Right atrium auricular region (tissue), 2 donors: Measurements from ENCODE around the gene DNAJC5. TPM values are rescaled to one million over a fixed set of nuclear protein-coding genes. Genes with fewer than 3 reads are reported as not detected.

Source experiments
- DNase-seq: peaks from one replicate; pipeline ENCODE4 v3.0.0-alpha.2; 2019; ENCODE audit warnings: low spot score
- H3K27ac ChIP-seq, 2 donors: fragments of 200-600 bp; sonication (generic); 1 replicate in 1 of 2; 2 replicates in 1 of 2; pipeline ENCODE4 v1.5.1; 2016 to 2019
- H3K27me3 ChIP-seq, 2 donors: fragments of 200-600 bp; sonication (generic); one replicate each; pipeline versions ENCODE4 v1.5.1 to v1.6.0; 2017 to 2019
- H3K36me3 ChIP-seq: fragments of 200-600 bp; sonication (generic); one replicate; pipeline ENCODE4 v1.5.1; 2016
- H3K4me1 ChIP-seq, 2 donors: fragments of 200-600 bp; sonication (generic); one replicate each; pipeline versions ENCODE4 v1.5.1 to v1.6.0; 2017 to 2019
- H3K4me3 ChIP-seq, 2 donors: fragments of 200-600 bp; sonication (generic); 1 replicate in 1 of 2; 2 replicates in 1 of 2; pipeline ENCODE4 v1.5.1; 2017 to 2019; ENCODE audit warnings: mild to moderate bottlenecking in 1 of 2, moderate library complexity in 1 of 2
- H3K9me3 ChIP-seq, 2 donors: fragments of 200-600 bp; sonication (generic); one replicate each; pipeline ENCODE4 v1.5.1; 2019
- total RNA-seq, 2 donors: library from RNA; depleted of rRNA; stranded (reverse); fragments of >200 nt; gene quantifications; one replicate each; pipeline ENCODE4 v1.1.0, GENCODE V29; 2016
- TF ChIP-seq, protein P1 (sequence below), 2 donors: fragments of 200-600 bp; sonication (generic); IDR thresholded peaks; one replicate each; pipeline ENCODE4 v1.5.1; 2019; ENCODE audit warnings: antibody characterized with exemption in 2 of 2

DNAJC5 gene, protein sequence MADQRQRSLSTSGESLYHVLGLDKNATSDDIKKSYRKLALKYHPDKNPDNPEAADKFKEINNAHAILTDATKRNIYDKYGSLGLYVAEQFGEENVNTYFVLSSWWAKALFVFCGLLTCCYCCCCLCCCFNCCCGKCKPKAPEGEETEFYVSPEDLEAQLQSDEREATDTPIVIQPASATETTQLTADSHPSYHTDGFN
- total RNA-seq, result 10 to 100 TPM; 41.2 to 43.8 TPM

DNA sequence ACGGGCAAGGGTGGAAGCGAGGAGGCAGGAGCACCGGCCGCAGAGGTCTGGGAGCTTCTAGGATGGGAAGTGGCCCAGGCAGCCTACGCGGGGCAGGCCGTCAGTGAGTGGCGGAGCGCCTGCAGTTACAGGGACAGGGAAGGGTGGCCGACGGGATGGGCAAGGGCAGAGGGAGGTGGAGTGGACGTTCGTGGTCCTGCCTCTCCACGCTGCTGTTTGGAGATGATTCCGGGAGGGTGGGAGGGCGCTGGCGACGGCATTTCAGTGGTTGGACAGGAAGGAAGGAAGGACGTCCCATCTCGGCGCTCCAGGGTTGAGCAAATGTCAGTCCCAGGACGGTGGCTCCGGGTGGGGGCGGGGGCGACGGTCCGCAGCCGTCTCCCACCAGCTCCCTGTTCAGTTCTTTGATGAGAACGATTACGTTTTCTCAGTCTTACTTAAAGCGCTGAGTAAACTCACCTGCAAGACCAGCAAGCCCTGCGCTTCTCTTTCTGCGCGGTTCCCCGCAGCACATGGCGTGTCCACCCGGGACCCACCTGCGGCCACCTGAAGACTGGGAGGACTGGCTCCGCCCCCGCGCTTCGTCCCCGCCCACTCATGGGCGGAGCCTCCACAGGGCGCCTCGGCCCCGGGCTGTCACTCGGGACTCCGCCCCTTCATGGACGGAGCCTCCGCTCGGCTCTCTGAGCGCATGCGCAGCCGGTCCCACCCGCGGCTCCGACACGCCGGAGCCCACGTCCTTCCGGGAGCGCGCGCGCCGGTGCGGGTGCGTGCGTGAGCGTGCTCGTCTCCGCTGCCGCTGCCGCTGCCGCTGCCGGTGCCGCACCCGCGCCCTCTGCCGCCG is at the start of gene DNAJC5:
Gene DNAJC5, plus strand, starts transcription at position 769 of the 844 bp plus-strand sequence. CDS start 33,220 bp downstream, outside the sequence.
- Histone ChIP-seq H3K9me3 (no peaks in the 10 kb centered on the region), H3K36me3 (peaks cover 19% of the 10 kb centered on the region), H3K27me3 (no peaks in the 10 kb centered on the region), H3K4me3 (peak within 1 kb of the TSS; percentile 64 to 70), H3K27ac (peak within 1 kb of the TSS; percentile 76 to 77), H3K4me1 (peaks cover 0 to 45% of the 10 kb centered on the region in 2 donors)
- DNase-seq, result peak; percentile 90
- TF ChIP-seq, protein P1, sequence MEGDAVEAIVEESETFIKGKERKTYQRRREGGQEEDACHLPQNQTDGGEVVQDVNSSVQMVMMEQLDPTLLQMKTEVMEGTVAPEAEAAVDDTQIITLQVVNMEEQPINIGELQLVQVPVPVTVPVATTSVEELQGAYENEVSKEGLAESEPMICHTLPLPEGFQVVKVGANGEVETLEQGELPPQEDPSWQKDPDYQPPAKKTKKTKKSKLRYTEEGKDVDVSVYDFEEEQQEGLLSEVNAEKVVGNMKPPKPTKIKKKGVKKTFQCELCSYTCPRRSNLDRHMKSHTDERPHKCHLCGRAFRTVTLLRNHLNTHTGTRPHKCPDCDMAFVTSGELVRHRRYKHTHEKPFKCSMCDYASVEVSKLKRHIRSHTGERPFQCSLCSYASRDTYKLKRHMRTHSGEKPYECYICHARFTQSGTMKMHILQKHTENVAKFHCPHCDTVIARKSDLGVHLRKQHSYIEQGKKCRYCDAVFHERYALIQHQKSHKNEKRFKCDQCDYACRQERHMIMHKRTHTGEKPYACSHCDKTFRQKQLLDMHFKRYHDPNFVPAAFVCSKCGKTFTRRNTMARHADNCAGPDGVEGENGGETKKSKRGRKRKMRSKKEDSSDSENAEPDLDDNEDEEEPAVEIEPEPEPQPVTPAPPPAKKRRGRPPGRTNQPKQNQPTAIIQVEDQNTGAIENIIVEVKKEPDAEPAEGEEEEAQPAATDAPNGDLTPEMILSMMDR (IDR thresholded peaks at IDR 0.05), result no peak

DNA sequence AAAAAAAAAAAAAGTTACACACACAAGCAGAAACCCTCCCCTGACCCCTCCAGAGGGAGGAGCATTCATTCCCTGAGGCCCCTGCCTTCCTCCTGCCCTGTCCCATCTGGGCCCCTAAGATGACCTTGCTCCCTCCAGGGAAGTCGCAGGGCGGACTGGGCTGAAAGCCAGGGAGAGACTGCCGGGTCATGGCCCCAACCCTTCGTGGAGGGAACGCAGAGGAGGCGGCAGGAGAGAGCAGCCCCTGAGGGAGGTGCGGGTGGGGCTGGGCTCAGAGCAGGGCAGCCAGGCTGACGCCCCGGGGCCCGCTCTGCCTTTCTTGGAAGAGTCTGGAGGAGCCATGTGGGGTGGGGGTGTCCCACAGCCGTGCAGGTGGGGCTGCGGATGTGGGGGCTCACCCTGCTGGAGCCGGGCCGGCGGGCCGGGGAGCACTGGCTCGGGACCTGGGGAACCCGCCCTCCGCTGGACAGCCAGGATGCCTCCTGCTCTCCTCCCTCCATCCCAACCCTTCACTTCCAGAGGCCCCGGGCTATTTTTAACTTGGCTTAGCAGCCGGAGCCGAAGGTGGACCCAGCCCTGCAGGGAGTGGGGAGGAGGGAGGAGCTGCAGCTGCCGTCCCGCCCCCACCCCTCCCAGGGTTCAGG is 48.7 kb upstream of the DNAJC5 start:
- TF ChIP-seq, protein P1 (IDR thresholded peaks at IDR 0.05), result no peak
- peak overlapping the region; percentile 86 for H3K27ac ChIP-seq
- no peaks in the 10 kb centered on the region for H3K9me3 ChIP-seq
- H3K4me3 ChIP-seq, result peak overlapping the region; percentile 20 to 35
- peaks cover 0 to 52% of the 10 kb centered on the region in 2 donors for H3K4me1 ChIP-seq
- no peaks in the 10 kb centered on the region for H3K36me3 ChIP-seq
- no peaks in the 10 kb centered on the region for H3K27me3 ChIP-seq
- DNase-seq, result no peak

DNA sequence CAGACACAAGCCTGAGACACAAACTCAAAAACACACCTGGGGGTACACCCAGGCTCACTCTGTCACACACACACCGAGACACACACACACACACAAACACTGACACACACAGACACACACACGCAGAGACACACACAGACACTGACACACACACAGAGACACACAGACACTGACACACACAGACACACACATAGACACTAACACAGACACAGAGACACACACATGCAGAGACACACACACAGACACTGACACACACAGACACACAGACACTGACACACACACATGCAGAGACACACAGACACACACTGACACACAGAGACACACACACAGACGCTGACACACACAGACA is 48.1 kb upstream of the DNAJC5 start:
- peaks cover 0 to 52% of the 10 kb centered on the region in 2 donors for H3K4me1 ChIP-seq
- no peaks in the 10 kb centered on the region for H3K36me3 ChIP-seq
- no peak for DNase-seq
- TF ChIP-seq, protein P1 (IDR thresholded peaks at IDR 0.05), result no peak
- no peak overlapping the region for H3K4me3 ChIP-seq
- H3K27me3 ChIP-seq, result no peaks in the 10 kb centered on the region
- H3K9me3 ChIP-seq, result no peaks in the 10 kb centered on the region
- peak overlapping the region; percentile 86 for H3K27ac ChIP-seq

DNA sequence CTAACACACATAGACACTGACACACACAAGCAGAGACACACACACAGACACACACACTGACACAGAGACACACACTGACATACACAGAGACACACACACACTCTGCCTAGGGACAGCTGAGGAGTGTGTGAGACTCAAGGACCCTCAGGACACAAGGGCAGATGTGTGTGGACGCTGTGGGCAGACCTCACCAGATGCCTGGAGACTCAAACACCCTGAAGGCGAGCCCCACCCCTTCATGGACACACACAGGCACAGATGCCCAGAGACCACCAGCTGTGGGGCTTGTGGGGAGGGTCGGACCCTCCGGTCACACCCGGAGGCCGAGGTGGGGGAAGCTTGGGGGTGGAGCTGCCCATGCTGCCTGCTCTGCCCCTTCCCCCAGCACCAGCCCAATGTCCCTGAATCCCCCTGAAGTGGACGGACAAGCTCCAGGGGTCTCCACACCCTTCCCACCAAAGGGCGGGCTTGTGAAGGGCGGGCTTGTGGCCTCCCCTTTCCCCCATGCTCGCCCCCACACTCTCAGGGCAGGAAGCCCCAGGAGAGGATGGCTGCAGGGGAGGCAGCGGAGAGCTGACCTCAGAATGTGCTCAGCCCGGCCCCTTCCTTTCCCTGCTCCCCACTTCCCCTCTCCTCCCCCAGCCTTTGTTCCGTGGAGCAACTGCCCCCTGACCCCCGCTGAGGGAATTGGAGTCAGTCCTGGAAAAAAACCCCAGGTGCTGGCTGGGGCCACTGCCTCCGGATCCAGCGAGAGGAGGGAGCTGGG is 47.5 kb upstream of the DNAJC5 start:
- TF ChIP-seq, protein P1 (IDR thresholded peaks at IDR 0.05), result no peak
- DNase-seq, result no peak
- peaks cover 0 to 52% of the 10 kb centered on the region in 2 donors for H3K4me1 ChIP-seq
- H3K27me3 ChIP-seq, result no peaks in the 10 kb centered on the region
- no peaks in the 10 kb centered on the region for H3K9me3 ChIP-seq
- peak overlapping the region; percentile 86 for H3K27ac ChIP-seq
- no peaks in the 10 kb centered on the region for H3K36me3 ChIP-seq
- peak overlapping the region in 1 of 2 donors; percentile 1 for H3K4me3 ChIP-seq
